ENCODE results near the gene NHS. TPM values are rescaled to one million over a fixed set of nuclear protein-coding genes. Genes with fewer than 3 reads are reported as not detected.

The NHS gene
- total RNA-seq, 1 experiment from 2014 or later, result 19.5 TPM

- no TSS peak for BruUV-seq (replicated peaks)
- peak overlapping the region; percentile 24 for H3K27ac Mint-ChIP-seq (ENCODE audit: unreplicated experiment)
- no peaks in the 10 kb centered on the region for H3K9me3 Mint-ChIP-seq (ENCODE audit: low read depth, unreplicated experiment)
- H3K27me3 Mint-ChIP-seq (ENCODE audit: unreplicated experiment), result no peaks in the 10 kb centered on the region
- H3K36me3 Mint-ChIP-seq (ENCODE audit: insufficient read depth, unreplicated experiment), result peaks cover 17% of the 10 kb centered on the region
- DNase-seq, result no peak
- intact Hi-C loops (cut with micrococcal nuclease; ENCODE audit: unreplicated experiment), result no loop called here
- CTCF ChIA-PET, result no interaction called here
- peaks cover 70% of the 10 kb centered on the region for H3K4me1 Mint-ChIP-seq (ENCODE audit: low read depth, unreplicated experiment)
- H3K4me3 Mint-ChIP-seq (ENCODE audit: low read depth, unreplicated experiment), result no peak overlapping the region
- no peak for TF ChIP-seq CTCF (IDR thresholded peaks at IDR 0.05; ENCODE audit: unreplicated experiment)
Measured at GRCh38 chrX:17610788-17611187, 235.8 kb downstream of the NHS start.

- no peak overlapping the region for H3K27ac Mint-ChIP-seq (ENCODE audit: unreplicated experiment)
- H3K4me1 Mint-ChIP-seq (ENCODE audit: low read depth, unreplicated experiment), result peaks cover 51% of the 10 kb centered on the region
- no peak overlapping the region for H3K4me3 Mint-ChIP-seq (ENCODE audit: low read depth, unreplicated experiment)
- TF ChIP-seq CTCF (IDR thresholded peaks at IDR 0.05; ENCODE audit: unreplicated experiment), result no peak
- no peaks in the 10 kb centered on the region for H3K9me3 Mint-ChIP-seq (ENCODE audit: low read depth, unreplicated experiment)
- H3K27me3 Mint-ChIP-seq (ENCODE audit: unreplicated experiment), result no peaks in the 10 kb centered on the region
- no TSS peak for BruUV-seq (replicated peaks)
- peaks cover 7% of the 10 kb centered on the region for H3K36me3 Mint-ChIP-seq (ENCODE audit: insufficient read depth, unreplicated experiment)
- intact Hi-C loops (cut with micrococcal nuclease; ENCODE audit: unreplicated experiment), result no loop called here
- CTCF ChIA-PET, result interaction anchor here (0.7 to 1.2 kb wide), 2 partner anchors 16 to 21 kb away, joined by 3 read pairs; no protein-coding TSS in a partner anchor
- peak; percentile 66 for DNase-seq
Measured at GRCh38 chrX:17613979-17614588, 239.1 kb downstream of the NHS start.

GRCh38 chrX:17616936-17617335 lies 241.9 kb downstream of the NHS start:
- Mint-ChIP-seq H3K4me3 (ENCODE audit: low read depth, unreplicated experiment) (no peak overlapping the region), H3K27ac (ENCODE audit: unreplicated experiment) (no peak overlapping the region), H3K36me3 (ENCODE audit: insufficient read depth, unreplicated experiment) (peaks cover 5% of the 10 kb centered on the region), H3K9me3 (ENCODE audit: low read depth, unreplicated experiment) (peaks cover 4% of the 10 kb centered on the region), H3K4me1 (ENCODE audit: low read depth, unreplicated experiment) (peaks cover 47% of the 10 kb centered on the region), H3K27me3 (ENCODE audit: unreplicated experiment) (no peaks in the 10 kb centered on the region)
- no peak for DNase-seq
- intact Hi-C loops (cut with micrococcal nuclease; ENCODE audit: unreplicated experiment), result no loop called here
- no TSS peak for BruUV-seq (replicated peaks)
- TF ChIP-seq CTCF (IDR thresholded peaks at IDR 0.05; ENCODE audit: unreplicated experiment), result no peak
- CTCF ChIA-PET, result no interaction called here

- no peak for DNase-seq
- H3K36me3 Mint-ChIP-seq (ENCODE audit: insufficient read depth, unreplicated experiment), result peaks cover under 1% of the 10 kb centered on the region
- TF ChIP-seq CTCF (IDR thresholded peaks at IDR 0.05; ENCODE audit: unreplicated experiment), result no peak
- no peak overlapping the region for H3K4me3 Mint-ChIP-seq (ENCODE audit: low read depth, unreplicated experiment)
- intact Hi-C loops (cut with micrococcal nuclease; ENCODE audit: unreplicated experiment), result no loop called here
- no peaks in the 10 kb centered on the region for H3K27me3 Mint-ChIP-seq (ENCODE audit: unreplicated experiment)
- peaks cover 4% of the 10 kb centered on the region for H3K9me3 Mint-ChIP-seq (ENCODE audit: low read depth, unreplicated experiment)
- CTCF ChIA-PET, result no interaction called here
- BruUV-seq (replicated peaks), result no TSS peak
- no peak overlapping the region for H3K27ac Mint-ChIP-seq (ENCODE audit: unreplicated experiment)
- peaks cover 38% of the 10 kb centered on the region for H3K4me1 Mint-ChIP-seq (ENCODE audit: low read depth, unreplicated experiment)
Measured at GRCh38 chrX:17617806-17618205, 242.8 kb downstream of the NHS start.

All from Calu3 (cell line).